Activated CD8-positive, alpha-beta memory T cell treated with anti-CD3 and anti-CD28 coated beads, Interleukin-2, amount 50 U/mL, for 4 hours (primary cell): ENCODE measurements around the gene TRAF7.
"Not testable (repeated sequence)": the region's sequence is repeated elsewhere in the genome, so short reads cannot be mapped to it uniquely, and the experiment has no call there.

Source experiments
- DNase-seq: peaks from one replicate; pipeline ENCODE4 v3.0.0-alpha.2; 2020

The TRAF7 gene

GRCh38 chr16:2122934-2123683 lies 32.5 kb upstream of the TRAF7 start:
- not testable (repeated sequence) for DNase-seq

GRCh38 chr16:2123706-2124376 lies 31.7 kb upstream of the TRAF7 start:
- not testable (repeated sequence) for DNase-seq

- not testable (repeated sequence) for DNase-seq
Measured at GRCh38 chr16:2124377-2124693, 31.2 kb upstream of the TRAF7 start.

GRCh38 chr16:2124694-2125444 lies 30.7 kb upstream of the TRAF7 start:
- DNase-seq, result not testable (repeated sequence)

- not testable (repeated sequence) for DNase-seq
Measured at GRCh38 chr16:2125609-2126008, 30.0 kb upstream of the TRAF7 start.

GRCh38 chr16:2126161-2126743 lies 29.3 kb upstream of the TRAF7 start:
- not testable (repeated sequence) for DNase-seq

GRCh38 chr16:2126928-2127556 lies 28.5 kb upstream of the TRAF7 start:
- DNase-seq, result not testable (repeated sequence)

GRCh38 chr16:2127630-2128280 lies 27.8 kb upstream of the TRAF7 start:
- not testable (repeated sequence) for DNase-seq

GRCh38 chr16:2129251-2129650 lies 26.3 kb upstream of the TRAF7 start:
- not testable (repeated sequence) for DNase-seq

- not testable (repeated sequence) for DNase-seq
Measured at GRCh38 chr16:2129890-2130447, 25.6 kb upstream of the TRAF7 start.

GRCh38 chr16:2133797-2134196 lies 21.8 kb upstream of the TRAF7 start:
- not testable (repeated sequence) for DNase-seq

GRCh38 chr16:2135071-2135470 lies 20.5 kb upstream of the TRAF7 start:
- DNase-seq, result not testable (repeated sequence)

- DNase-seq, result peak; percentile 99
Measured at GRCh38 chr16:2135770-2136490, 19.7 kb upstream of the TRAF7 start, which contains the start of gene PKD1. TSS of gene PKD1 (minus strand) at chr16:2135898. CDS start at chr16:2135689, 209 bp downstream.

- DNase-seq, result no peak
Measured at GRCh38 chr16:2142942-2143877, 12.4 kb upstream of the TRAF7 start.

GRCh38 chr16:2143878-2144485 lies 11.6 kb upstream of the TRAF7 start:
- no peak for DNase-seq

- DNase-seq, result no peak
Measured at GRCh38 chr16:2145843-2146242, 9.7 kb upstream of the TRAF7 start.

GRCh38 chr16:2147378-2147777 lies 8.2 kb upstream of the TRAF7 start:
- DNase-seq, result no peak

GRCh38 chr16:2147981-2148671 lies 7.5 kb upstream of the TRAF7 start, which contains the start of gene RAB26:
TSS of gene RAB26 (plus strand) at chr16:2148625. CDS start at chr16:2148784, 159 bp downstream.
- peak; percentile 49 for DNase-seq
